Measurements from ENCODE around the gene NUP93. TPM values are rescaled to one million over a fixed set of nuclear protein-coding genes. Genes with fewer than 3 reads are reported as not detected.
"Not testable (repeated sequence)": the region's sequence is repeated elsewhere in the genome, so short reads cannot be mapped to it uniquely, and the experiment has no call there.

Gene NUP93
- total RNA-seq, 2 donors from 2014 or later, result 124 to 128 TPM

DNA sequence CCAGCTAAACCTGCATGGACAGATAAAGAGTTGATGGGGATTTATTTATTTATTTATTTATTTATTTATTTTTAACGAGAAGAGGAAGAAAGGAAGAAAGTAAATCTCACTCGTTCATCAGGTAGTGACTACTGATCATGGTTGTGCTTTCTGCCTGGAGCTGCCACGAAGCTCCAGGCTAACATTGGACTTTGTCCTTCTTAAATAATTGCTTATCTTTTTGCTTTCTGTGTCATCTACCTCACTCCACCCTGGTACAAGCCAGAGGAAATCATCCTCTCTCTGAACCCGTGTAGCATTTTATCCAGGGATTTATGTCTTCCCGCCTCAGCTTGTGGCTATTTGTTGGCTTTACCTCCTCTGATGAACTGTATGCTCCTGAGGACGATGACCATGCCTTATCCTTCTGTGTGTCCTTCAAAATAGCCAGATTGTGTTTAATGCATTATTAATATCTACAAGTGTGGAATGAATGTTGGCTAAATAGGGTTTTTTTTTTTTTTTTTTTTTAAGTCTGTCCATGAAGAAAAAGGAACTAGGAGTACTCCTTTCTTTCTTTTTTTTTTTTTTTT lies 127.0 kb downstream of the NUP93 start:
- ATAC-seq, result no peak
- H3K36me3 Mint-ChIP-seq, result no peaks in the 10 kb centered on the region
- no peak overlapping the region for H3K27ac Mint-ChIP-seq
- no peak for DNase-seq (ENCODE audit: low spot score in 2 of 2)
- H3K9me3 Mint-ChIP-seq, result no peaks in the 10 kb centered on the region

DNA sequence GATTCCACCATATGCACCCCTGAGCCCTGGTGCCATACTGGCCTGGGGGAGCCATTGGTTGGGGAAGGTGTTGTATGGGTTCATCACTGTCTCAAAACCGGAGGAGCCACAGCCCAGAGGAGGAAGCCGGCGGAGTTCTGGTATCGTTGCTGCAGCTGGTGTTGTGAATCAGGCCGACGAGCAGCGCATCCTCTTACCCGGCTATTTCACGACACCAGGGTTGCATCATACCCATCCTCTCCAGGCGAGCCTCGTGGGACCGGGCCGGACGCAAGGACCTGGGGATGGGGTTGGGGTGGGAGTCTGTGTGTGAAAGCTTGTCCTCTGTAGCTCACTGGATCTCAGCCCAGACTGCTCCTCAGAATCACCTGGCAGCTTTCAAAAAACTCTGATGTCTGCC lies 128.4 kb downstream of the NUP93 start:
- Mint-ChIP-seq H3K36me3 (no peaks in the 10 kb centered on the region), H3K27ac (peak overlapping the region in 1 of 2 donors; percentile 4), H3K9me3 (no peaks in the 10 kb centered on the region)
- DNase-seq (ENCODE audit: low spot score in 2 of 2), result no peak
- ATAC-seq, result no peak

DNA sequence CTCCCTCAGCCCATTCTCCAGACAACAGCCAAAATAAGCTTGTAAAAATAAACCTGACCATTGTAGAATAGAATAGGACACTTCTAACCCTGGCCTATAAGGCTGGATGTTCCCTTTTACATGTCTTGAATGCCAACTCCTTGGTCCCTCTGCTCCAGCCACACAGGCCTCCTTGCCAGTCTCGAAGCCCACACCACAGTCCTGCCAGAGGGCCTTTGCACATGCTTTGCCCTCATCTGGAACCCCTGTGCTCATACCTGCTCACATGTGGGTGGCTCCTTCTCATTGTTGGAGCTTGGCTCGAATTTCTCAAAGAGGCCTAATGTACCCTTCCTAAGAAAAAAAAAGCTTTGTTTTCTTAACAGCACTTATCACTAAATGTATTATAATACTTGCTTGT lies 129.7 kb downstream of the NUP93 start:
- H3K36me3 Mint-ChIP-seq, result no peaks in the 10 kb centered on the region
- no peak for ATAC-seq
- DNase-seq (ENCODE audit: low spot score in 2 of 2), result no peak
- H3K27ac Mint-ChIP-seq, result peak overlapping the region in 1 of 2 donors; percentile 48
- H3K9me3 Mint-ChIP-seq, result no peaks in the 10 kb centered on the region

DNA sequence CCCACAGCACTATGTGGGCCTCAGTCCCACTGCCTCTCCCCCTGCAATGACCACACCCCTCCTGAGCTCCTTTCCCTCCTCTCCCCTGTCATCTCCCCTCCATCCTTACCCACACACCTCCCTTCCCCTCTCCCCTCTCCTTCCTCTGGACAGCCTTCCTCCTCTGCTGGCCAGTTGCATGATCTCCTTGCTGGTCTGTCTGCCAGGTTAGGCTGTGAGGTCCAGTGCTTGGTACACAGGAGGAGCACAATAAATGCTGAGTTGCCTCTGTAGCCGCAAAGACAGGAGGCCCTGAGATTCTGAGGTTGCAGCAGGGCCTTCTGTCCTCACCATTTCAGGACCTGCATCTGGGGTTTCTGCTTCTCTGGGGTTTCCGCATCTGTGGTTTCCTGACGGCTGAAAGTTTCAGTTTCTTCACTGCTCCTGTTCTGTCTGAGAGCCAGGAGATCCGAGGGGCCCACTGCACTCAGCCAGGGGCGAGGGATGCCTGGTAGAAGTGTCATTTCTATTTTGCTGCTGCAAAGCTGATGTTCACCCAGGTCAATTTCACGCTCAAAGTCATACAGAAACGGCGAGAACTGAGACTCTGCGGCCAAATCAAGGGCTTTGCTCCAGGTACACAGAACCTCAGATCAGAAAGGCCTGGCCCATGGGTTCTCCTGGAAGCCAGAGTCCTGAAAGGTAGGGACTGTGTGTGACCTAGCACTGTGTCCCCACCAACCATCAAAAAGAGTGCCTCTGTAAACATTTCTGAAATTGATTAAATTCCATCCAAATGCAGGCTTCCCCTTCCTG lies 130.5 kb downstream of the NUP93 start:
- H3K36me3 Mint-ChIP-seq, result no peaks in the 10 kb centered on the region

DNA sequence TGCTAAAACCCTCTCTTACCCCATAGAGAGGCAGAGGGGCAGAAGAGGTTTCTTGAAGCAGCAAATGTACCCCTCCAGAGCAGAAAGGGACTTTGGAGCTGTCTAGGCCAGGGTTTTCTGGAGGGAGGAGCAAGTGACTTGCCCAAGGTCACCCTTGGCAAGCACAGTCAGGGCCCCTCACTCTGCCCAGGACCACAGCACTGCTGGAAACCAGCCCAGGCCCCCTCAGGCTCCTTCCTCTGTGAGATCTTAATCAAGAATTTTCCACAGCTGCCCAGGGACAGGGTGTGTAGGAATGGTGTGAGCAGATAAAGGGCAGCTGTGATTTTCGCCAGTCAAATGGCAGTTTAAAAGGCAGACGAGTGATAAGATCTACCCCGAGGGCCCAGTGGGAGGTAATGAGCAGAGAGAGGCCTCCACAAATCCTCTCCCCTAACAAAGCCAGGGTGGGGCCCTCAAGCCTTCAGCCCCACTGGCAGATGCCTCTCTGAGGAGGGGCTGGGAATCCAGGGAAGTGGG lies 131.2 kb downstream of the NUP93 start:
- DNase-seq (ENCODE audit: low spot score in 2 of 2), result no peak
- peak overlapping the region in 1 of 2 donors; percentile 66 for H3K27ac Mint-ChIP-seq
- H3K36me3 Mint-ChIP-seq, result no peaks in the 10 kb centered on the region
- H3K9me3 Mint-ChIP-seq, result no peaks in the 10 kb centered on the region
- ATAC-seq, result no peak

More for the DNA sequence above, 130.5 kb downstream of the NUP93 start:
- DNase-seq (ENCODE audit: low spot score in 2 of 2) (no peak), ATAC-seq (peak; percentile 50 to 69)
- H3K9me3 Mint-ChIP-seq, result no peaks in the 10 kb centered on the region
- H3K27ac Mint-ChIP-seq, result peak overlapping the region; percentile 66 to 83

DNA sequence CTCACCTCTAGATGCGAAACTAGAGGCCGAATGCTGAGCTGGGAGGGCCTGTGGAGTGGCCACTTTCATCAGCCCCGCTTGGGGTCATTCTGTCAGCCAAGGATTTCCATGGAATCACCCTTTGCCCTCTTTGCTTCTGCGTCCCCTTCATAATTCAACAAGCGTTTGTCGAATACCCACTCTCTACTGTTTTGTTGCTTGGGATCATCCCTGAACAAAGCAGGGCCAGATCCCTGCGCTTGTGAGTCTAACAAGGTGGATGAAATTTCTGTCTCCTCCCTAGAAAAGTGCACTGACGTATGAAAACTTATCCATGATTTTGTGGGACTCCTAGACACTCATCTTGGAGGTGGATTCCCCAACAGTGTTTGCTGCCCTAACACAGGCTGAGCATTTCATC lies 131.8 kb downstream of the NUP93 start:
- DNase-seq (ENCODE audit: low spot score in 2 of 2) (no peak), ATAC-seq (no peak)
- no peaks in the 10 kb centered on the region for H3K36me3 Mint-ChIP-seq
- no peaks in the 10 kb centered on the region for H3K9me3 Mint-ChIP-seq
- H3K27ac Mint-ChIP-seq, result no peak overlapping the region

DNA sequence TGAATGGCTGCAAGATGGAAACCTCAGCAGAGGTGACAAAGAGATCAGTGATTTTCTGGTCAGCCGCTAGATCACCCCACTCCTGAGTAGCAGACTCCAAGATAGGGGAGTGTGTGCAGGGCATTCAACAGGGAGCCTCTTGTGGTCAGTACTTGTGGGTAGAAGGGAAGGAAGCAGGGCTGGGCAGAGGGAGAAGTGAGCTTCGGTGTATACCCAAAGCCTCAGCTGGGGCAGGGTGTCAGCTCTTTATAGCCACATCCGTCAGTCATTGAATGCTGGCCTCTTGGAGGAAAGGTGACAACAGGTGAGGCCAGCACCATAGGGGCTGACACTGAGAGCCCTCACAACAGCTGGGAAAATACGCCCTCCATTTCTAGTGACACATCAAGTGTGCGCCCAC lies 132.8 kb downstream of the NUP93 start:
- H3K9me3 Mint-ChIP-seq, result no peaks in the 10 kb centered on the region
- no peak overlapping the region for H3K27ac Mint-ChIP-seq
- ATAC-seq, result no peak
- H3K36me3 Mint-ChIP-seq, result no peaks in the 10 kb centered on the region
- DNase-seq (ENCODE audit: low spot score in 2 of 2), result no peak

DNA sequence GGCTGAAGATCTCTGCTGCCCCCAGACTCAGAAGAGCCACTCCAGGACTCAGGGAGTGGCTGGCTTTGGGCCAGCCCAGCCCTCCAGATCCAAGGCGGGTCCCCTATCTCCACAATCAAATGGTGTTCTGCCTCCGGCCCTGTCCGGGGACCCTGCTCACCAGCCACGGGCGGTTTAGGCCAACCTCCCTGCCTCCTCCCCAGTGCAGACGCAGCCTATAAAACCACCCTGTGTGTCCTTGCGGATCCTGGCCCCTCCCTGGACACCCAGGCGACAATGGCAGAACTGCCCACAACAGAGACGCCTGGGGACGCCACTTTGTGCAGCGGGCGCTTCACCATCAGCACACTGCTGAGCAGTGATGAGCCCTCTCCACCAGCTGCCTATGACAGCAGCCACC lies 135.0 kb downstream of the NUP93 start, which contains the start of gene SLC12A3:
Gene SLC12A3 (plus strand): TSS at position 248 of the 400 bp plus-strand sequence. CDS start 29 bp downstream, at position 277.
- ATAC-seq (no peak), DNase-seq (ENCODE audit: low spot score in 2 of 2) (no peak)
- no peaks in the 10 kb centered on the region for H3K9me3 Mint-ChIP-seq
- H3K27ac Mint-ChIP-seq, result peak within 1 kb of the TSS in 1 of 2 donors; percentile 83
- H3K36me3 Mint-ChIP-seq, result no peaks in the 10 kb centered on the region

DNA sequence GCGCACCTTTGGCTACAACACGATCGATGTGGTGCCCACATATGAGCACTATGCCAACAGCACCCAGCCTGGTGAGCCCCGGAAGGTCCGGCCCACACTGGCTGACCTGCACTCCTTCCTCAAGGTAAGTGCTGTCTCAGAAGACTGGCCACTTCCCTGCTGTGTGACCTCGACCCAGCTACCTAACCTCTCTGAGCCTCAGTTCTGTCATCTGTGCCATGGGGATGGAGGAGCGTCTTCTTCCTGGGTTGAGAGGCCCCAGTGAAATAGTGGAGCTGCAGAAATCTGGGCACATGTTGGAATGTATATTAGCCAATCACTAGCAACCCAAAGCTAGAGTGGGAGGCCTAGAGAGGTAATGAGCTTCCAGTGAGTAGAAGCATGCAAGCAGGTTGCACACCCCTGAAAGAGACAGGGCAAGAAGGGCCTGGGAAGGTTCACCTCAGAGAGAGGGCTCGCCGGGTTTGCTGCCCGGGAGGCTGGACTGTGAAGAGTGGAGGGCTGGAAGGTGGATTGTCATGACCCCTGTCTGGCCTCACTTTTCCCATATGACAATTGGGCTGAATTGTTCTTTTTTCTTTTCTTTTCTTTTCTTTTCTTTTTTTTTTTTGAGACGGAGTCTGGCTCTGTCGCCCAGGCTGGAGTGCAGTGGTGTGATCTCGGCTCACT lies 135.6 kb downstream of the NUP93 start:
- Mint-ChIP-seq H3K27ac (peak overlapping the region in 1 of 2 donors; percentile 47), H3K36me3 (no peaks in the 10 kb centered on the region), H3K9me3 (no peaks in the 10 kb centered on the region)
- no peak for ATAC-seq
- DNase-seq (ENCODE audit: low spot score in 2 of 2), result no peak

DNA sequence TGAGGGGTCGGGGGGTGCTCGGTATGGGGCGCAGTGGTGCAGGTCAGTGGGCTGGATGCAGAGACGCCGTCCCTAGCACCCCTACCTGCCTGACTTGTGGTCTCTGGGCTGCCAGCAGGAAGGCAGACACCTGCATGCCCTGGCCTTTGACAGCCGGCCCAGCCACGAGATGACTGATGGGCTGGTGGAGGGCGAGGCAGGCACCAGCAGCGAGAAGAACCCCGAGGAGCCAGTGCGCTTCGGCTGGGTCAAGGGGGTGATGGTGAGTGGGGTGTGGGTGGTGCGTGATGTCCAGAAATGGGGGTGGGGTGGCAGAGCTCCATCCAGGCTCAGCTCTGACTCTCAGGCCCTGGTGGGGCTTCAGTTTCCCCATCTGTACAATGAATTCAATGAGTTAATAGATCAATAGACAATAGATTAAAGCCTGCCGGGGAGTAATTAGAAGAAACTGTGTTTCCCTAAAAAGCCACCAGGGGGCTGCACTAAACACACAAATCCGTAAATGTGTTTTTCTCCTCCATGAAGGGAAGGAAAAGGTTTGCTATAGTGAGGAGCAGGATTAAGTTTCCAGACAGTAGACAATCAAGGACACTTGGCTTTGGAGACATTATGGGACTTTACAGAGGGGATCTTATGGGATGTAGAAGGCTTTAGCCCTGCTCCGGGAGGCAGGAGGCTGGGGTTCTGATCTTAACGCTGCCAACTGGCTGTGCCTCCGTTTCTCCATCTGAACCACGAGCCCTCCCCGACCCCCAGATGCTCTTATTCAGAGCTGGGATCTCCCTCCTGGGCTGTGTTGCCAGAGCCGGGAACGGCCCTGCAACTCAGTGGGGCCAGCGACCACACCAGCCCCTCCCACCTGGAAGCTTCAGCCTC lies 137.3 kb downstream of the NUP93 start:
- Mint-ChIP-seq H3K9me3 (no peaks in the 10 kb centered on the region), H3K27ac (peak overlapping the region; percentile 3 to 68), H3K36me3 (no peaks in the 10 kb centered on the region)
- peak in 1 of 2 donors; percentile 63 for DNase-seq (ENCODE audit: low spot score in 2 of 2)
- ATAC-seq, result no peak

DNA sequence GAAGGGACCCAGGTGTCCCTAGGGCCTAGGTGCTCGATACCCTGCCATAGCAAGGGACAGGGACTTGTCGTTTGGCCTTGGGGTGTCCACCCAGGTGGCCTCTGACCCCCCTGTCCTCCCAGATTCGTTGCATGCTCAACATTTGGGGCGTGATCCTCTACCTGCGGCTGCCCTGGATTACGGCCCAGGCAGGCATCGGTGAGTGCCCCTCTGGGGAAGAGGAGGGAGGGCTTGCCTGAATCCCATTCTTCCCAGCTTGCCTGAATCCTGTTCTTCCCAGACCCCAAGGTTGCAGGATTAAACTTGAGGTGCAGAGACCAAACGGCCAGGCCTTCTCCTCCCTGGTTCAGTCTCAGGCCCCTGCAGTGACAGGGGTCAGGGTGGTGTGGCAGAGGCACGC lies 138.2 kb downstream of the NUP93 start:
- ATAC-seq, result no peak
- no peak for DNase-seq (ENCODE audit: low spot score in 2 of 2)
- Mint-ChIP-seq H3K36me3 (no peaks in the 10 kb centered on the region), H3K9me3 (no peaks in the 10 kb centered on the region), H3K27ac (no peak overlapping the region)

DNA sequence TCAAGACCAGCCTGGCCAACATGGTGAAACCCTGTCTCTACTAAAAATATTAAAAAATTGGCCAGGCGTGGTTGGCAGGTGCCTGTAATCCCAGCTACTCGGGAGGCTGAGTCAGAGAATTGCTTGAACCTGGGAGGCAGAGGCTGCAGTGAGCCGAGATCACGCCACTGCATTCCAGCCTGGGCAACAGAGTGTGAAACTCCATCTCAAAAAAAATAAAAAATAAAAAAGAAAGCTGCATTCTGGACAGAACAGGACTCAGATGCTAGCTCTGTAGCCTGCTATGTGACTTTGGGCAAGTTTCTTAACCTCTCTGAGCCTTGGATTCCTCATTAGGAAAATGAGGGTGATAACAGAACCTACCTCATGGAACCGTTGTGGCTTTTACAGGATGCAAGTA lies 138.8 kb downstream of the NUP93 start:
- not testable (repeated sequence) for DNase-seq (ENCODE audit: low spot score in 2 of 2); H3K36me3 Mint-ChIP-seq; H3K9me3 Mint-ChIP-seq; H3K27ac Mint-ChIP-seq; ATAC-seq

DNA sequence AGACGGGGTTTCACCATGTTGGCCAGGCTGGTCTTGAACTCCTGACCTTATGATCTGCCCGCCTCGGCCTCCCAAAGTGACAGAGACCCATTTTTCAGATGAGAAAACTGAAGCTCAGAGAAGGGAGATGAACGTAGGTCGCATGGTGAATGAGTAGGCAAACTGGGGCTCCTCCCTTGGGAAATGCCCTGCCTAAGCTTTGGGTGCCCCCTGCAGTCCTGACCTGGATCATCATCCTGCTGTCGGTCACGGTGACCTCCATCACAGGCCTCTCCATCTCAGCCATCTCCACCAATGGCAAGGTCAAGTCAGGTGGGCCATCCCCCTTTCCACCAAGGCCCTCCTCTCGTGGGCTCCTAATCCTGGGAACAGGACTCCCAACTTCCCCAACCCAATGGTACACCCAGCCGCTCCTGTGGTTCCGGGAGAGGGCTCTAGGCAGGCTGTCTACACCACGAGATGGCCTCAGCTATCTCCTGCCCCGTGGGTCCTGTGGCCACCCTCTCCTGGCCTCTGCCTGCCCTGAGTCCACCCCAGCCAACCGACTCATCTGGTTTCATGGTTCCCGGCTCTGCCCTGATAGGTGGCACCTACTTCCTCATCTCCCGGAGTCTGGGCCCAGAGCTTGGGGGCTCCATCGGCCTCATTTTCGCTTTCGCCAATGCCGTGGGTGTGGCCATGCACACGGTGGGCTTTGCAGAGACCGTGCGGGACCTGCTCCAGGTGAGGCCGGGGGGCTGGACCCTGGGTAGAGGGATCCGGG lies 139.8 kb downstream of the NUP93 start:
- peak overlapping the region in 1 of 2 donors; percentile 64 for H3K27ac Mint-ChIP-seq

DNA sequence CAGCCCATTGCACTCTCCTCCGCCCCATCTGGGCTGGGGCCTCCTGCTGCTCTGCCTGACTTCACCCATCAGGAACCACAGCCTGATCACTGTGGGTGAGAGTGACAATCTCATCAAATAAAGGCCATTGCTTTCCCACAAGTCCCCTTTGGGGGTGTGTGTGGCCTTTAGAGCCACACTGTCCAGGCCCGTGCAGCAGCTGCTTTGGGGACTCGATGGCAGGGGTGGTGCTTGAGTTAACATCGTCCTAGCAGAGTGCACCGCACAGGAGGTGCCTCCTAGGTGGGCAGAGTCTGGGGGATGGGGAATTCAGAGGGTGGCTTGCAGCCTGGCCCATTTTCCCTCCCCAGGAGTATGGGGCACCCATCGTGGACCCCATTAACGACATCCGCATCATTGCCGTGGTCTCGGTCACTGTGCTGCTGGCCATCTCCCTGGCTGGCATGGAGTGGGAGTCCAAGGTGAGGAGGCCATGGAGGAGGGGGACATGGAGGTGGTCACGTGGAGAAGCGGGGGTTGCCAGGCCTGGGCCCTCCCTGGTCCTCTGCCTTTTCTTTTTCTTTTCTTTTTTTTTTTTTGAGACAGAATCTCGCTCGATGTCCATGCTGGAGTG lies 140.5 kb downstream of the NUP93 start:
- Mint-ChIP-seq H3K9me3 (no peaks in the 10 kb centered on the region), H3K36me3 (no peaks in the 10 kb centered on the region), H3K27ac (peak overlapping the region in 1 of 2 donors; percentile 64)
- no peak for DNase-seq (ENCODE audit: low spot score in 2 of 2)
- ATAC-seq, result peak in 1 of 2 donors; percentile 39

More for the DNA sequence above, 139.8 kb downstream of the NUP93 start:
- Mint-ChIP-seq H3K36me3 (no peaks in the 10 kb centered on the region), H3K9me3 (no peaks in the 10 kb centered on the region)
- no peak for DNase-seq (ENCODE audit: low spot score in 2 of 2)
- peak; percentile 41 to 58 for ATAC-seq

DNA sequence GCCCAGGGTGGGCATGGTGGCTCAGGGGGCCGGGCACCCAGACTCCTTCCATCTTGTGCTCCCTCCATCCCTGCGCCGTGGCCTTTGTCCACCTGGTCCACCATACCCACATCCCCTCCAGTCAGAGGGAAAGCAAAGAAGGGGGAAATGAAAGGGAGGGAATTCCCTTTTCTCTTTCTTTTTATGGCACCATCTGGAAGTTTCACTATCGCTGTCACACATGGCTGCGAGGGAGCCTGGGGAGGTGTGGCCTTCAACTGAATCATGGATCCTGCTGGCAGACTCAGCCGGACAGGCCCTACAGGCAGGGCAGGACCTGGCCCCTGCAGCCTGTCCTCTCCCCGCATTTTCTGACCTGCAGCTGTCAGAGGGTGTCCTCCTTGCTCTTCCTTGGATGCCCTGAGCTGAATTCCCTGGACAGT lies 141.3 kb downstream of the NUP93 start:
- peak overlapping the region in 1 of 2 donors; percentile 21 for H3K27ac Mint-ChIP-seq
- ATAC-seq (peak; percentile 50 to 57), DNase-seq (ENCODE audit: low spot score in 2 of 2) (no peak)

More for the DNA sequence above, 141.3 kb downstream of the NUP93 start:
- Mint-ChIP-seq H3K36me3 (no peaks in the 10 kb centered on the region), H3K9me3 (no peaks in the 10 kb centered on the region)
